ENCODE measurements around the gene FAM83G.

GRCh38 chr17:18976201-18976600, 28.4 kb downstream of the FAM83G start:
- no peak for TF ChIP-seq CTCF (IDR thresholded peaks at IDR 0.05)
- no peak for TF ChIP-seq POLR2A (IDR thresholded peaks at IDR 0.05; ENCODE audit: low read depth)
- TF ChIP-seq EP300 (IDR thresholded peaks at IDR 0.05): no peak
